Karpas-422 (cell line): Measurements from ENCODE around the gene ALK. TPM values are rescaled to one million over a fixed set of nuclear protein-coding genes. Genes with fewer than 3 reads are reported as not detected.

Experiments
- DNase-seq: peaks from one replicate; pipeline ENCODE4 v3.0.0-alpha.2; 2015
- H2AFZ ChIP-seq: fragments of 200-600 bp; sonication (generic); 2 replicates; pipeline ENCODE4 v1.6.1; 2014; ENCODE audit warnings: antibody characterized with exemption, low read length, mixed read lengths
- H3K27ac ChIP-seq: fragments of 200-600 bp; sonication (generic); 2 replicates; pipeline ENCODE4 v1.5.1; 2014; ENCODE audit warnings: mild to moderate bottlenecking, low read length, moderate library complexity
- H3K27me3 ChIP-seq: fragments of 200-600 bp; sonication (generic); 2 replicates; pipeline ENCODE4 v1.6.1; 2014; ENCODE audit warnings: low read length, mixed read lengths
- H3K36me3 ChIP-seq: fragments of 200-600 bp; sonication (generic); 2 replicates; pipeline ENCODE4 v1.6.1; 2014; ENCODE audit warnings: low read length, mixed read lengths; ENCODE audit not compliant: insufficient read depth
- H3K4me1 ChIP-seq: fragments of 200-600 bp; sonication (generic); 2 replicates; pipeline ENCODE4 v1.6.1; 2014; ENCODE audit warnings: mild to moderate bottlenecking, low read length, mixed read lengths
- H3K4me2 ChIP-seq: fragments of 200-600 bp; sonication (generic); 2 replicates; pipeline ENCODE4 v1.6.1; 2014; ENCODE audit warnings: low read length, low read depth, mild to moderate bottlenecking; ENCODE audit not compliant: poor library complexity, severe bottlenecking
- H3K4me3 ChIP-seq: fragments of 200-600 bp; sonication (generic); 2 replicates; pipeline ENCODE4 v1.5.1; 2014; ENCODE audit warnings: mild to moderate bottlenecking, antibody characterized with exemption, low read length, mixed read lengths
- H3K79me2 ChIP-seq: fragments of 200-600 bp; sonication (generic); 2 replicates; pipeline ENCODE4 v1.6.1; 2014; ENCODE audit warnings: mild to moderate bottlenecking, low read length, mixed read lengths
- H3K9ac ChIP-seq: fragments of 200-600 bp; sonication (generic); 2 replicates; pipeline ENCODE4 v1.6.0; 2014; ENCODE audit warnings: low read length
- H3K9me2 ChIP-seq: fragments of 200-600 bp; sonication (generic), shearing (Covaris generic); replicated peaks from 2 replicates; pipeline ENCODE4 v1.6.0; 2014; ENCODE audit warnings: mild to moderate bottlenecking, low read length, moderate library complexity; ENCODE audit not compliant: insufficient read depth
- H3K9me3 ChIP-seq: fragments of 300-700, 200-600 bp; sonication (generic); 2 replicates; pipeline ENCODE4 v1.6.1; 2014; ENCODE audit warnings: low read length, mixed read lengths
- H4K20me1 ChIP-seq: fragments of 200-600 bp; sonication (generic); 2 replicates; pipeline ENCODE4 v1.6.1; 2014; ENCODE audit warnings: mild to moderate bottlenecking, antibody characterized with exemption, low read length, low read depth; ENCODE audit not compliant: insufficient read depth
- total RNA-seq: library from RNA; depleted of rRNA; stranded (reverse); fragments of >200 nt; shearing (Covaris generic); gene quantifications from 2 replicates; pipeline ENCODE4 v1.2.3, GENCODE V29; 2014; ENCODE audit warnings: low replicate concordance

ALK gene
- total RNA-seq, 1 experiment from 2014 or later: not detected

- no peak overlapping the region for H3K4me2 ChIP-seq
- H3K9ac ChIP-seq: no peak overlapping the region
- DNase-seq: no peak
- H3K27me3 ChIP-seq: no peaks in the 10 kb centered on the region
- H4K20me1 ChIP-seq: no peaks in the 10 kb centered on the region
- no peaks in the 10 kb centered on the region for H3K36me3 ChIP-seq
- no peaks in the 10 kb centered on the region for H3K9me2 ChIP-seq
- H3K27ac ChIP-seq: no peak overlapping the region
- no peaks in the 10 kb centered on the region for H3K79me2 ChIP-seq
- no peaks in the 10 kb centered on the region for H3K4me1 ChIP-seq
- no peaks in the 10 kb centered on the region for H3K9me3 ChIP-seq
- no peak overlapping the region for H2AFZ ChIP-seq
- no peak overlapping the region for H3K4me3 ChIP-seq
These were observed 642.4 kb downstream of the ALK start for GRCh38 chr2:29278966-29279365.

GRCh38 chr2:29276151-29276550 is 645.2 kb downstream of the ALK start:
- H3K4me1 ChIP-seq: no peaks in the 10 kb centered on the region
- H3K9me2 ChIP-seq: no peaks in the 10 kb centered on the region
- no peak overlapping the region for H3K4me3 ChIP-seq
- H3K9ac ChIP-seq: no peak overlapping the region
- no peaks in the 10 kb centered on the region for H3K27me3 ChIP-seq
- no peak overlapping the region for H3K4me2 ChIP-seq
- no peaks in the 10 kb centered on the region for H3K79me2 ChIP-seq
- H3K36me3 ChIP-seq: no peaks in the 10 kb centered on the region
- H3K27ac ChIP-seq: no peak overlapping the region
- H2AFZ ChIP-seq: no peak overlapping the region
- DNase-seq: no peak
- no peaks in the 10 kb centered on the region for H4K20me1 ChIP-seq
- no peaks in the 10 kb centered on the region for H3K9me3 ChIP-seq

- H3K36me3 ChIP-seq: no peaks in the 10 kb centered on the region
- DNase-seq: no peak
- no peaks in the 10 kb centered on the region for H4K20me1 ChIP-seq
- H3K27ac ChIP-seq: no peak overlapping the region
- H3K9me3 ChIP-seq: no peaks in the 10 kb centered on the region
- H2AFZ ChIP-seq: no peak overlapping the region
- H3K4me1 ChIP-seq: no peaks in the 10 kb centered on the region
- no peaks in the 10 kb centered on the region for H3K79me2 ChIP-seq
- H3K9me2 ChIP-seq: no peaks in the 10 kb centered on the region
- no peak overlapping the region for H3K9ac ChIP-seq
- H3K4me2 ChIP-seq: no peak overlapping the region
- no peaks in the 10 kb centered on the region for H3K27me3 ChIP-seq
- H3K4me3 ChIP-seq: no peak overlapping the region
These were observed 646.2 kb downstream of the ALK start for GRCh38 chr2:29275186-29275585.

- Histone ChIP-seq H3K27me3 (no peaks in the 10 kb centered on the region), H3K36me3 (no peaks in the 10 kb centered on the region)
These were observed 647.4 kb downstream of the ALK start for GRCh38 chr2:29273685-29274611.

GRCh38 chr2:29273004-29273684 is 648.2 kb downstream of the ALK start:
- H3K9me2 ChIP-seq: no peaks in the 10 kb centered on the region
- no peaks in the 10 kb centered on the region for H3K36me3 ChIP-seq
- no peaks in the 10 kb centered on the region for H3K4me1 ChIP-seq
- no peaks in the 10 kb centered on the region for H3K9me3 ChIP-seq
- no peak overlapping the region for H3K4me3 ChIP-seq
- H3K4me2 ChIP-seq: no peak overlapping the region
- H4K20me1 ChIP-seq: no peaks in the 10 kb centered on the region
- H2AFZ ChIP-seq: no peak overlapping the region
- no peaks in the 10 kb centered on the region for H3K79me2 ChIP-seq
- H3K27ac ChIP-seq: no peak overlapping the region
- no peak overlapping the region for H3K9ac ChIP-seq
- H3K27me3 ChIP-seq: no peaks in the 10 kb centered on the region
- no peak for DNase-seq

More at GRCh38 chr2:29273685-29274611, 647.4 kb downstream of the ALK start:
- Histone ChIP-seq H3K27ac (no peak overlapping the region), H3K9me3 (no peaks in the 10 kb centered on the region), H4K20me1 (no peaks in the 10 kb centered on the region), H3K4me3 (no peak overlapping the region), H3K9me2 (no peaks in the 10 kb centered on the region), H3K4me2 (no peak overlapping the region), H3K9ac (no peak overlapping the region), H3K79me2 (no peaks in the 10 kb centered on the region), H3K4me1 (no peaks in the 10 kb centered on the region), H2AFZ (no peak overlapping the region)
- no peak for DNase-seq

- H3K4me2 ChIP-seq: no peak overlapping the region
- H3K4me3 ChIP-seq: no peak overlapping the region
- no peaks in the 10 kb centered on the region for H3K27me3 ChIP-seq
- H2AFZ ChIP-seq: no peak overlapping the region
- no peaks in the 10 kb centered on the region for H3K9me3 ChIP-seq
- H3K9ac ChIP-seq: no peak overlapping the region
- no peaks in the 10 kb centered on the region for H3K79me2 ChIP-seq
- H3K9me2 ChIP-seq: no peaks in the 10 kb centered on the region
- no peaks in the 10 kb centered on the region for H3K36me3 ChIP-seq
- H3K4me1 ChIP-seq: no peaks in the 10 kb centered on the region
- H3K27ac ChIP-seq: no peak overlapping the region
- H4K20me1 ChIP-seq: no peaks in the 10 kb centered on the region
- DNase-seq: no peak
These were observed 649.1 kb downstream of the ALK start for GRCh38 chr2:29272311-29272710.

- H3K4me2 ChIP-seq: no peak overlapping the region
- H3K9me3 ChIP-seq: no peaks in the 10 kb centered on the region
- no peak overlapping the region for H3K27ac ChIP-seq
- H3K36me3 ChIP-seq: no peaks in the 10 kb centered on the region
- no peak for DNase-seq
- no peak overlapping the region for H3K4me3 ChIP-seq
- H3K9ac ChIP-seq: no peak overlapping the region
- no peaks in the 10 kb centered on the region for H3K79me2 ChIP-seq
- no peaks in the 10 kb centered on the region for H3K9me2 ChIP-seq
- H3K27me3 ChIP-seq: no peaks in the 10 kb centered on the region
- H3K4me1 ChIP-seq: no peaks in the 10 kb centered on the region
- H4K20me1 ChIP-seq: no peaks in the 10 kb centered on the region
- H2AFZ ChIP-seq: no peak overlapping the region
These were observed 650.7 kb downstream of the ALK start for GRCh38 chr2:29270701-29271121.

GRCh38 chr2:29269765-29270109 is 651.6 kb downstream of the ALK start:
- Histone ChIP-seq H3K27ac (no peak overlapping the region), H3K9me2 (no peaks in the 10 kb centered on the region), H2AFZ (no peak overlapping the region), H3K36me3 (no peaks in the 10 kb centered on the region), H3K27me3 (no peaks in the 10 kb centered on the region), H4K20me1 (no peaks in the 10 kb centered on the region), H3K79me2 (no peaks in the 10 kb centered on the region), H3K4me3 (no peak overlapping the region), H3K9ac (no peak overlapping the region), H3K9me3 (no peaks in the 10 kb centered on the region), H3K4me2 (no peak overlapping the region), H3K4me1 (no peaks in the 10 kb centered on the region)
- DNase-seq: no peak
